GM20000 (cell line): ENCODE measurements around the gene KRT85.
A peak's percentile ranks its signal among the peaks of the same experiment; 100 is the strongest.

Experiments
- DNase-seq: peaks from one replicate; pipeline ENCODE4 v3.0.0; 2012; ENCODE audit warnings: low spot score
- TF ChIP-seq, protein P1 (sequence below): IDR thresholded peaks from 2 replicates; pipeline ENCODE4 v1.5.1; 2012; ENCODE audit warnings: mild to moderate bottlenecking, control low read depth; ENCODE audit errors: extremely low read depth, missing control alignments

KRT85 gene

DNA sequence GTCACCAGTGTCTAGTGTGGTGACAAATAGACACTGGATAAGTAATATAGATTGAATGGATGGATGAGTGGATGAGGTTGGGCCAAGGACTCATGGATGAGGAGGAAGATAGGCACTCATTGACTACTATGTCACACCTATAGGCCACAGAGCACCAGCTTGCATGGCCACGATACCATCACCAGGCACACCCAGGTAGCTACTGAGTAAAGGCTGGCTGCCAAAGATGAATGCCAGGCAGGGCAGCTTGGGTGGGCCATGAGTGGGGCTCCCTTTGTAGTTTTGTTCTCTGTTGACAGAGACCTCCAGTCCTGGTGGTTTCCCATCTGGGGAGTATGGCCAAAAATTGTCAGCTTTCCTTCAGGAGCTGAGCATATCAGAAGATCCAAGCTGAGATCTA lies 34.9 kb downstream of the KRT85 start:
- no peak for DNase-seq
- TF ChIP-seq, protein P1, sequence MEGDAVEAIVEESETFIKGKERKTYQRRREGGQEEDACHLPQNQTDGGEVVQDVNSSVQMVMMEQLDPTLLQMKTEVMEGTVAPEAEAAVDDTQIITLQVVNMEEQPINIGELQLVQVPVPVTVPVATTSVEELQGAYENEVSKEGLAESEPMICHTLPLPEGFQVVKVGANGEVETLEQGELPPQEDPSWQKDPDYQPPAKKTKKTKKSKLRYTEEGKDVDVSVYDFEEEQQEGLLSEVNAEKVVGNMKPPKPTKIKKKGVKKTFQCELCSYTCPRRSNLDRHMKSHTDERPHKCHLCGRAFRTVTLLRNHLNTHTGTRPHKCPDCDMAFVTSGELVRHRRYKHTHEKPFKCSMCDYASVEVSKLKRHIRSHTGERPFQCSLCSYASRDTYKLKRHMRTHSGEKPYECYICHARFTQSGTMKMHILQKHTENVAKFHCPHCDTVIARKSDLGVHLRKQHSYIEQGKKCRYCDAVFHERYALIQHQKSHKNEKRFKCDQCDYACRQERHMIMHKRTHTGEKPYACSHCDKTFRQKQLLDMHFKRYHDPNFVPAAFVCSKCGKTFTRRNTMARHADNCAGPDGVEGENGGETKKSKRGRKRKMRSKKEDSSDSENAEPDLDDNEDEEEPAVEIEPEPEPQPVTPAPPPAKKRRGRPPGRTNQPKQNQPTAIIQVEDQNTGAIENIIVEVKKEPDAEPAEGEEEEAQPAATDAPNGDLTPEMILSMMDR: no peak

DNA sequence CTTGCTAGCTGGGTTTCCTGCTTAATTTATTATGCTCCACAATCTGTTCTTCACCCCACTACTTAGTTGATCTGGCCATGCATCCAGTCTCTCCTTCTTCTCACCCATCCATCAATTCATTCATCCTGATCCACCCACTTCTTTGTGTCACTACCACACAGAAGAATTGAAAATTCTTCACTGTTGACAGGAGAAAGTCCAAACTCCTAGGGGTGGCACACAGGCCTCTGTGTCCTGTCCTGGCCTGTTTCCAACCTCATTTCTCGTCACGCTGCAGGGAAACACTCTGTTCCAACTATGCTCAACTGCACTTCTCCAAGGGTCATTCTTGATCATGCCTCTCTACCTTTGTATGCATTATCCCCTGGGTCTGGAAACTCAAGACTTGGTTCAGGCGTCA lies 35.4 kb downstream of the KRT85 start:
- TF ChIP-seq, protein P1: no peak
- no peak for DNase-seq

DNA sequence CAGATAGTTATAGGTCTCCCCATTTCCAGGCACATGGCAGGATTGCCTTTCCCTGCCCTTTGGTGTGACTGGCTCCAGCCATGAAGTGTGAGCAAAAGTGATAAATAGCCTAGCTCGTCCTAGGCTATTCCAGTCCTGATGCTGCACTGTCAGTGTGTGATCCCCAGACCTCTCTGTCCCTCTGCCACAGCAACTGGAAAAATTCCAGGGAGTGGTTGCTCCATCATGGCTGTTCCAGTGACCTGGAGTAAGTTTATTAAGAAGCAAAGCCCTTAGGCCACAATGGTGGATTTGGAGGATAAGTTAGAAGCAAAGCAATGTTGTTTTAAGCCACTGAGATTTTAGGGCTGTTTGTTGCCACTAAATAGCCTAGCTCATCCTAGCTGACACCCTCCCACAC lies 36.2 kb downstream of the KRT85 start:
- TF ChIP-seq, protein P1: no peak
- no peak for DNase-seq

DNA sequence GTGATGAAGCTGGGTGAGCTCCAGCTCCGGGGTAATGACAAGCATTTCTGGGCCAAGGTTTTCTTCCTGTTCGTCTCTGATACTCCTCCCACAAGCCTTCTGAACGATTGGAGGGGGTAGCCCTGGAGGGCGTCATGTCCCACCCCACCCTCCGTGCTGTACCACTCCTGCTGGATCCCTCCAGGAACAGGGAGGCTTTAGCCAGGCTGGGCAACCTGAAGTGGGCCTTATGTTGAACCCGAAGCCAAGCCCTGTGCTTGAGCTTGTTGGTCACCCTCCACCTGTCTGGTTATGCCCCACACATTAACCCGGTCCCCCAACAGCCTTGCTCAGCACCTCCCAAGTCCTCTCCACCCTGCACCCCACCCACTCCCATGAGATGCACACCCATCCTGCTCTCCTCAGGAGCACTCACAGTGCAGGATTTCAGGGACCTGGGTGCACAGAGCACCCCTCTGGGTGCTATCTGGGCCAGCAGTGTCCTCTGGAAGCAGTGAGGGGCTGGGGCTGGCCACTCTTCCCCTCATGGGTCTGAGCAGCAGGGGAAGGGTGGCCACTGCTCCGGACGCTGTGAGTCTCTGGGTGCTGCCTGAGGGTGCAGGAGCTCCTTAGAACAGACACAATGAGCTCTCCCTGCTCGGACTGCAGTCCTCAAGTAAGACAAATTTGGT lies 39.3 kb downstream of the KRT85 start:
- TF ChIP-seq, protein P1: no peak
- no peak for DNase-seq

DNA sequence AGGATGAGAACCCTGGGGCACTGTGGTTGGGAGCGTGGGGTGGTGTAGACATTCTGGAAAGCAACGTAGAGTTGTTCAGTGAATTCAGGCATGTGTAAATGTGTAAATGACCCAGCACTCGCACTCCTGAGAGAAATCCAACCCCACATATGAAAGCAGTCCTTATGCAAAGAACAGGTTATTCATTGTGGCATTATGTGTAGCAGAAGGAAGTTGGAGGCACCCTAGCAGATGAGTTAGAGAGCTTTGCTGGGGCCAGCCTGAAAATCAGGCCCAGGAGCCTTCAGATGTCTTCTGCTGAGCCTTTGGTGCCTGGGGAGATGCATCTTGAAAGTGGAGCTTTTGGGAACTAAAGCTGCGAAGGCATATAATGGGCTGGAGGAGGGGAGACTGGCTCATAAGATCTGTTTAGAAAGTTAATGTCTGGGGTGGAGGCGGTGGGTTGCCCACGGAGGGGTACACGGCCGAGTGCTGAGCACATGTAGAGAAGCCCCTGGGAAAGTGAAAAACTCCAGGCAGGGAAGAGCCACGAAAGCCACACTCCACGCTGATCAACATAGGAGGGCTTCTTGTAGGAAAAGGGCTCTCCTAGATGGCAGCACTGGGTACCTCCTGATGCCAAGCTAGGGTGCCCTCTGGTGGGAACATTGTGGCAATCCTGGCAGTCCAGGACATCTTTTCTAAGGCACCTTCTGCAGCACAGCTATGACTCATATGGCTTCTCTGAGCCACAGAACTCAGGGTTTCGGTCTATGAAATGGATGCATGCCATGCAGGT lies 40.0 kb downstream of the KRT85 start:
- DNase-seq: peak; percentile 83
- TF ChIP-seq, protein P1: peak; percentile 60

DNA sequence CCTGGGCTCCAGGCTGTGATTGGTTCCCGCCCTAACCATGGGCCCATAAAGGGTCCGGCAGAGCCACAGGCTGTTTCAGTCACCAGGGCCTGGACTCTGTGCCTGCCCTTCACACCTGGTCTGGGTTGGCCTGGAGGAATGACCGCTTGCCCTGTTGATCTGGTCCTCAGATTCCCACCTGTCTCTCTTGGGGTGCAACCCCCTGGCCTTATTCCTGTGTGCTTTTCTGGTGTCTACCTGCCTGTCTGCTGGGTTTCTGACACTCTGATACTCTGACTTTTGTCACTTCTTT lies 43.2 kb downstream of the KRT85 start:
- TF ChIP-seq, protein P1: no peak
- no peak for DNase-seq

DNA sequence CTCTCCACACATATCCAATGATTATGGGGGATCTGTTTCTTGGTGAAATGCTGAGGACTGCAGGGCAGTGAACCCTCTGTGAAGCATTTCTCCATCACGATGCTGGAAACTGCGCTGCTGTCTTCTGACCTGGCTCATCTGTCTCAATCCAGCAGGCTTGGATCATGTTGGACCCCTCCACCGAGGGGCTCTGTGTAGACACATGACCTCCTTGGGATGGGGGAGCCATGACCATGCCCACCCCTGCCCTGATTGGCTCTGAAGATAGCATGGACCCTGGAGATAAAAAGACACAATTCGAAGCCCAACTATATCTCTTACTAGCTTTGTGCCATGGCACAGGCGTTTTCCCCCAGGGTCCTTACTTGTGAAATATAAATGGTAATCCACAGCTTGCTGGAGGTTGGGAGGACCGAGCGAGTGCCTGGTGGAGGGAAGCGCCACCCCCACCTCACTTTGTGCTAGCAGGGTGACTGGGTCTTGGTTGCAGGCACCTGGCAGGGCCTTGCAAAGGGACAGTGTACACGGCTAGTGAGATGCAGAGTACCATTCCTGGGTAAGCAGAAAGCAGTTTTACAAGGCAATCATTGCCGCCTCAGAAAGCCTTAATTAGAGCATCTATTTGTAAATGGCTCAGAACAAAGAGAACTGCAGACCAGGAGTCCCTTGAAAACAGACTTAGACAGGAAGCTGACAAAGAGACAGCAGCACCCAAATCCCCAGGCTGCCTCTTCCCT lies 43.7 kb downstream of the KRT85 start:
- TF ChIP-seq, protein P1: no peak
- no peak for DNase-seq
